GM19372 (cell line): ENCODE results near the gene SH2D4B.

Experiments
- ATAC-seq: cut with Tn5 transposase; IDR thresholded peaks from one replicate; pipeline ENCODE4 v1.9.1; 2021; ENCODE audit warnings: mild to moderate bottlenecking, low read depth, moderate library complexity; ENCODE audit not compliant: unreplicated experiment

The SH2D4B gene

GRCh38 chr10:80582286-80582960 lies 44.7 kb downstream of the SH2D4B start:
- no peak for ATAC-seq

GRCh38 chr10:80583685-80584084 lies 46.0 kb downstream of the SH2D4B start:
- no peak for ATAC-seq

GRCh38 chr10:80585812-80586211 lies 48.1 kb downstream of the SH2D4B start:
- no peak for ATAC-seq

- ATAC-seq: no peak
Measured at GRCh38 chr10:80588546-80588945, 50.8 kb downstream of the SH2D4B start.

- peak; percentile 89 for ATAC-seq
Measured at GRCh38 chr10:80589726-80590373, 52.1 kb downstream of the SH2D4B start.

GRCh38 chr10:80590585-80591125 lies 53.0 kb downstream of the SH2D4B start:
- no peak for ATAC-seq

- ATAC-seq: no peak
Measured at GRCh38 chr10:80596391-80597257, 58.9 kb downstream of the SH2D4B start.

GRCh38 chr10:80598084-80598798 lies 60.5 kb downstream of the SH2D4B start:
- ATAC-seq: peak; percentile 51

GRCh38 chr10:80598951-80599350 lies 61.2 kb downstream of the SH2D4B start:
- ATAC-seq: no peak

- ATAC-seq: peak; percentile 71
Measured at GRCh38 chr10:80599424-80599847, 61.7 kb downstream of the SH2D4B start.

GRCh38 chr10:80600256-80600655 lies 62.6 kb downstream of the SH2D4B start:
- no peak for ATAC-seq

GRCh38 chr10:80602881-80603280 lies 65.2 kb downstream of the SH2D4B start:
- no peak for ATAC-seq

GRCh38 chr10:80603516-80603915 lies 65.8 kb downstream of the SH2D4B start:
- no peak for ATAC-seq

GRCh38 chr10:80608706-80609105 lies 71.0 kb downstream of the SH2D4B start:
- ATAC-seq: no peak

- no peak for ATAC-seq
Measured at GRCh38 chr10:80609331-80609730, 71.6 kb downstream of the SH2D4B start.

GRCh38 chr10:80611481-80612185 lies 73.9 kb downstream of the SH2D4B start:
- no peak for ATAC-seq

GRCh38 chr10:80612261-80612660 lies 74.6 kb downstream of the SH2D4B start:
- ATAC-seq: no peak

GRCh38 chr10:80613466-80614170 lies 75.9 kb downstream of the SH2D4B start:
- ATAC-seq: no peak
